ENCODE measurements around the gene PXDN. TPM values are rescaled to one million over a fixed set of nuclear protein-coding genes. Genes with fewer than 3 reads are reported as not detected.

PXDN gene
- total RNA-seq, 1 experiment from 2014 or later = 125 TPM

GRCh38 chr2:1704631-1705556 is 39.4 kb downstream of the PXDN start:
- Histone ChIP-seq H3K36me3 (ENCODE audit: low read depth, low read length) (no peaks in the 10 kb centered on the region), H3K79me2 (ENCODE audit: low read length) (peaks cover 75% of the 10 kb centered on the region), H3F3A (ENCODE audit: low read length, unreplicated experiment) (peaks cover 4% of the 10 kb centered on the region), H3K9ac (ENCODE audit: low read length) (no peak overlapping the region), H3K9me2 (replicated peaks; ENCODE audit: low read length) (no peaks in the 10 kb centered on the region), H3K9me3 (ENCODE audit: low read length) (no peaks in the 10 kb centered on the region), H3K4me1 (ENCODE audit: insufficient read depth, low read length) (peaks cover 40% of the 10 kb centered on the region), H3K4me2 (ENCODE audit: low read length) (no peak overlapping the region), H3K4me3 (ENCODE audit: low read length) (no peak overlapping the region), H2AFZ (ENCODE audit: low read length) (no peak overlapping the region), H3K27ac (ENCODE audit: low read length) (no peak overlapping the region), H3K27me3 (ENCODE audit: low read length) (no peaks in the 10 kb centered on the region), H4K20me1 (ENCODE audit: low read length) (peaks cover 13% of the 10 kb centered on the region; the same call in 1 of the 2 replicates)
- no peak for TF ChIP-seq EZH2phosphoT487 (IDR thresholded peaks at IDR 0.05; ENCODE audit: borderline replicate concordance, low read length)
- no peak for TF ChIP-seq EZH2 (IDR thresholded peaks at IDR 0.05; ENCODE audit: low read length, unreplicated experiment)
- no peak for TF ChIP-seq CTCF (conservative IDR thresholded peaks at IDR 0.05; ENCODE audit: low read depth, low read length)
- ChIA-PET POLR2A (ENCODE audit: unreplicated experiment) (interaction anchor here (0.6 kb wide), 1 partner anchor 27 kb away, joined by 10 read pairs; no protein-coding TSS in a partner anchor), CTCF (no interaction called here)
- ATAC-seq (no peak), DNase-seq (no peak)
- BruUV-seq (replicated peaks) = no TSS peak
- intact Hi-C loops (cut with micrococcal nuclease) = no loop called here

GRCh38 chr2:1702186-1702565 is 42.1 kb downstream of the PXDN start:
- no peak overlapping the region for H2AFZ ChIP-seq (ENCODE audit: low read length)
- TSS peak; percentile 58 for BruUV-seq (replicated peaks)
- TF ChIP-seq EZH2phosphoT487 (IDR thresholded peaks at IDR 0.05; ENCODE audit: borderline replicate concordance, low read length) (no peak), CTCF (conservative IDR thresholded peaks at IDR 0.05; ENCODE audit: low read depth, low read length) (no peak)
- no peaks in the 10 kb centered on the region for H3K27me3 ChIP-seq (ENCODE audit: low read length)
- H3K9me2 ChIP-seq (replicated peaks; ENCODE audit: low read length) = no peaks in the 10 kb centered on the region
- ChIA-PET POLR2A (ENCODE audit: unreplicated experiment) (no interaction called here), CTCF (no interaction called here)
- intact Hi-C loops (cut with micrococcal nuclease) = no loop called here
- DNase-seq (no peak), ATAC-seq (peak; percentile 19)
- H3K4me3 ChIP-seq (ENCODE audit: low read length) = no peak overlapping the region
- no peak overlapping the region for H3K9ac ChIP-seq (ENCODE audit: low read length)
- no peaks in the 10 kb centered on the region for H3K36me3 ChIP-seq (ENCODE audit: low read depth, low read length)
- peaks cover 28% of the 10 kb centered on the region for H3K4me1 ChIP-seq (ENCODE audit: insufficient read depth, low read length)
- H3K4me2 ChIP-seq (ENCODE audit: low read length) = no peak overlapping the region
- H3K27ac ChIP-seq (ENCODE audit: low read length) = peak overlapping the region; percentile 49
- H3K79me2 ChIP-seq (ENCODE audit: low read length) = peaks cover 80% of the 10 kb centered on the region
- H3K9me3 ChIP-seq (ENCODE audit: low read length) = no peaks in the 10 kb centered on the region
- no peaks in the 10 kb centered on the region for H3F3A ChIP-seq (ENCODE audit: low read length, unreplicated experiment)
- H4K20me1 ChIP-seq (ENCODE audit: low read length) = peaks cover 13% of the 10 kb centered on the region; the same call in 1 of the 2 replicates

All from PC-3 (cell line).